WI38 (cell line): Measurements from ENCODE around the gene ESRRA.
A peak's percentile ranks its signal among the peaks of the same experiment; 100 is the strongest.
"Not testable (repeated sequence)": the region's sequence is repeated elsewhere in the genome, so short reads cannot be mapped to it uniquely, and the experiment has no call there.

ENCODE experiments used
- H3K4me3 ChIP-seq: 2 replicates; pipeline ENCODE4 v1.5.1; 2011; ENCODE audit warnings: low read depth, mild to moderate bottlenecking, control low read depth, low read length
- CTCF ChIP-seq: IDR thresholded peaks from 2 replicates; pipeline ENCODE4 v1.5.1; 2012; ENCODE audit warnings: low read depth, mild to moderate bottlenecking, control low read depth, low read length

Gene ESRRA

GRCh38 chr11:64304316-64305072, 830 bp upstream of the ESRRA start:
- peak overlapping the region; percentile 69 for H3K4me3 ChIP-seq
- peak; percentile 87 for TF ChIP-seq CTCF

GRCh38 chr11:64305691-64306562, 603 bp downstream of the ESRRA start:
- TF ChIP-seq CTCF: peak; percentile 28; the same call in 1 of the 2 replicates
- peak overlapping the region; percentile 69 for H3K4me3 ChIP-seq

GRCh38 chr11:64306563-64306875, 1.2 kb downstream of the ESRRA start:
- peak overlapping the region; percentile 69 for H3K4me3 ChIP-seq
- no peak for TF ChIP-seq CTCF

GRCh38 chr11:64306876-64307622, 1.7 kb downstream of the ESRRA start:
- peak overlapping the region; percentile 69; the same call in 1 of the 2 replicates for H3K4me3 ChIP-seq
- no peak for TF ChIP-seq CTCF

- H3K4me3 ChIP-seq: not testable (repeated sequence)
Observed at GRCh38 chr11:64307795-64308194, 2.5 kb downstream of the ESRRA start.

GRCh38 chr11:64312947-64313346, 7.6 kb downstream of the ESRRA start:
- TF ChIP-seq CTCF: no peak
- no peak overlapping the region for H3K4me3 ChIP-seq

GRCh38 chr11:64313491-64314145, 8.3 kb downstream of the ESRRA start:
- no peak overlapping the region for H3K4me3 ChIP-seq
- no peak for TF ChIP-seq CTCF
